SU-DHL-6 (cell line): ENCODE data around the gene CUL1.

Experiments used
- EZH2phosphoT487 ChIP-seq: fragments of 200-600 bp; sonication (generic), shearing (Covaris generic); conservative IDR thresholded peaks from 2 replicates; pipeline ENCODE4 v1.6.1; 2018; ENCODE audit warnings: mild to moderate bottlenecking, antibody characterized with exemption, low read length, moderate library complexity, mixed read lengths
- TF ChIP-seq, protein P1 (sequence below): fragments of 200-600 bp; sonication (generic); IDR thresholded peaks from one replicate; pipeline ENCODE4 v1.5.1; 2017; ENCODE audit warnings: antibody characterized with exemption, mild to moderate bottlenecking, low read length, moderate library complexity; ENCODE audit not compliant: insufficient read depth, poor library complexity, severe bottlenecking

DNA sequence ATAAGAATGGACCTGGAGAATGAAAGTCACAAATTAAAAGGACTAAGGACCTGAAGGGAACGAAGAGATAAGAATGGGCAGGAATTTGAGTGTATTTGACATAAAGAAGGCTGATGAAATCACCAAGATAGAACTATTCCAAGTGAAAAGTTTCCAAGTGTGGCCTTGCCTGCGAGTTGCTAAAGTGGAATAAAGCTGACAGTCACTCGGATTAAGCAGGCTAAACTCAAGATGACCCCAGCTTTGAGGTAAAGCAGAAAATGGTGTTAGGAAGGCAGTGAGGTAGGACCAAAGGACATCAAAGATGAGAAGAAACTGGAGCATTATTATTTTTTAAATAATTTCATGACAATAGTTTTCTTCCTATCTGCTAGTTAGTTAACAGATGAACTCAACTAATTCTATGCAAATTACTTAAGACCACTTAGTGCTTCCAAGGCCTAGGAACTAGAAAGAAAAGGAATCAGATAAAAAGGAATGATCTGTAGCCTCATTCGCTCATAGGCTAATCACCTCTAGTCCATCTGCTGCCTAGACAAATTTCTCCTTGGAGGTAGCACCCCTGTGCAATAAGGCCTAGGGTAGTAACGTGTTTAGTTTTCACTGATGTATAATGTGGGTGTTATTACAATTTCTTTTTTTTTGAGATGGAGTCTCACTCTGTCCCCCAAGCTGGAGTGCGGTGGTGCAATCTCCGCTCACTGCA is 150.8 kb downstream of the CUL1 start:
- TF ChIP-seq, protein P1, sequence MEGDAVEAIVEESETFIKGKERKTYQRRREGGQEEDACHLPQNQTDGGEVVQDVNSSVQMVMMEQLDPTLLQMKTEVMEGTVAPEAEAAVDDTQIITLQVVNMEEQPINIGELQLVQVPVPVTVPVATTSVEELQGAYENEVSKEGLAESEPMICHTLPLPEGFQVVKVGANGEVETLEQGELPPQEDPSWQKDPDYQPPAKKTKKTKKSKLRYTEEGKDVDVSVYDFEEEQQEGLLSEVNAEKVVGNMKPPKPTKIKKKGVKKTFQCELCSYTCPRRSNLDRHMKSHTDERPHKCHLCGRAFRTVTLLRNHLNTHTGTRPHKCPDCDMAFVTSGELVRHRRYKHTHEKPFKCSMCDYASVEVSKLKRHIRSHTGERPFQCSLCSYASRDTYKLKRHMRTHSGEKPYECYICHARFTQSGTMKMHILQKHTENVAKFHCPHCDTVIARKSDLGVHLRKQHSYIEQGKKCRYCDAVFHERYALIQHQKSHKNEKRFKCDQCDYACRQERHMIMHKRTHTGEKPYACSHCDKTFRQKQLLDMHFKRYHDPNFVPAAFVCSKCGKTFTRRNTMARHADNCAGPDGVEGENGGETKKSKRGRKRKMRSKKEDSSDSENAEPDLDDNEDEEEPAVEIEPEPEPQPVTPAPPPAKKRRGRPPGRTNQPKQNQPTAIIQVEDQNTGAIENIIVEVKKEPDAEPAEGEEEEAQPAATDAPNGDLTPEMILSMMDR = no peak
- TF ChIP-seq EZH2phosphoT487 = no peak
